Measurements from ENCODE around the gene ZNF385B. TPM values are rescaled to one million over a fixed set of nuclear protein-coding genes. Genes with fewer than 3 reads are reported as not detected.
"Not testable (repeated sequence)": the region's sequence is repeated elsewhere in the genome, so short reads cannot be mapped to it uniquely, and the experiment has no call there.

Gene ZNF385B
- total RNA-seq, 2 donors from 2014 or later: not detected

DNA sequence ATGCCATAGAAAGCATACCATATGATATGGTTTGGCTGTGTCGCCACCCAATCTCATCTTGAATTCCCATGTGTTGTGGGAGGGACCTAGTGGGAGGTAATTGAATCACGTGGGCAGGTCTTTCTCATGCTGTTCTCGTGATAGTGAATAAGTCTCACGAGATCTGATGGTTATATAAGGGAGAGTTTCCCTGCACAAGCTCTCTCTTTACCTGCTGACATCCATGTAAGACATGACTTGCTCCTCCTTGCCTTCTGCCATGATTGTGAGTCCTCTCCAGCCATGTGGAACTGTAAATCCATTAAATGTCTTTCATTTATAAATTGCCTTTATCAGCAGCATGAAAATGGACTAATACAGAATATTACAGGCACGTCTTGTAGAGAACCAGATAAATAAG lies 403.3 kb downstream of the ZNF385B start:
- DNase-seq; H3K36me3 Mint-ChIP-seq (ENCODE audit: low read depth); H3K9me3 ChIP-seq (ENCODE audit: control insufficient read depth, low read length, poor library complexity, severe bottlenecking); H3K27ac Mint-ChIP-seq; ATAC-seq; H3K4me3 Mint-ChIP-seq; H3K4me1 Mint-ChIP-seq; H3K27me3 Mint-ChIP-seq: not testable (repeated sequence)

DNA sequence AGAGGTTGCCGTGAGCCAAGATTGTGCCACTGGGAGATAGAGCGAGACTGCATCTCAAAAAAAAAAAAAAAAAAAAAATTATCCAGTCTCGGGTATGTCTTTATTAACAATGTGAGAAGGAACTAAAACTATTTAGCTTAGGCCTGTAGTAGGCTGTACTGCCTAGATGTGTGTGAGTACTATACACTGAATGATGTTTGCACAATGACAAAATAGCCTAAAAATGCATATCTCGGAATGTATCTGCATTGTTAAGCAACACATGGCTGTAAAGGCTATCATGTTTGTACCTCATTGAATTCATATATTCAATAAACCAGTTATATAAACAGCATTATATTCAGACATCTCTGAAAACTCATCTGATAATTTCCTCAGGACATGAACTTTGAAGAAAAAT lies 405.6 kb downstream of the ZNF385B start:
- ATAC-seq (no peak), DNase-seq (no peak)
- no peak overlapping the region for H3K27ac Mint-ChIP-seq
- no peaks in the 10 kb centered on the region for H3K27me3 Mint-ChIP-seq
- no peaks in the 10 kb centered on the region for H3K36me3 Mint-ChIP-seq (ENCODE audit: low read depth)
- no peaks in the 10 kb centered on the region for H3K4me1 Mint-ChIP-seq
- H3K4me3 Mint-ChIP-seq: no peak overlapping the region
- no peaks in the 10 kb centered on the region for H3K9me3 ChIP-seq (ENCODE audit: control insufficient read depth, low read length, poor library complexity, severe bottlenecking)

DNA sequence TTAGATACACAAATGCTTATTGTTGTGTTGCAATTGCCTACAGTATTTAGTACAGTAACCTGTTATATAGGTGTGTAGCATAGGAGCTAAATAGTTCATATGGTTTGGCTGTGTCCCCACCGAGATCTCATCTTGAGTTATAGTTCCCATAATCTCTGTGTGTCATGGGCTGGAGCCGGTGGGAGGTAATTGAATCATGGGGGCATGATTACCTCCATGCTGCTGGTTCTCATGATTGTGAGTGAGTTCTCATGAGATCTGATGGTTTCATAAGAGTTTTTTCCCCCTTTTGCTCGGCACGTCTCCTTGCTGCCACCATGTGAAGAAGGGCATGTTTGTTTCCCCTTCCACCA lies 406.3 kb downstream of the ZNF385B start:
- DNase-seq: no peak
- Mint-ChIP-seq H3K36me3 (ENCODE audit: low read depth) (no peaks in the 10 kb centered on the region), H3K4me3 (no peak overlapping the region), H3K27me3 (no peaks in the 10 kb centered on the region), H3K27ac (no peak overlapping the region), H3K4me1 (no peaks in the 10 kb centered on the region)
- ATAC-seq: no peak
- no peaks in the 10 kb centered on the region for H3K9me3 ChIP-seq (ENCODE audit: control insufficient read depth, low read length, poor library complexity, severe bottlenecking)

DNA sequence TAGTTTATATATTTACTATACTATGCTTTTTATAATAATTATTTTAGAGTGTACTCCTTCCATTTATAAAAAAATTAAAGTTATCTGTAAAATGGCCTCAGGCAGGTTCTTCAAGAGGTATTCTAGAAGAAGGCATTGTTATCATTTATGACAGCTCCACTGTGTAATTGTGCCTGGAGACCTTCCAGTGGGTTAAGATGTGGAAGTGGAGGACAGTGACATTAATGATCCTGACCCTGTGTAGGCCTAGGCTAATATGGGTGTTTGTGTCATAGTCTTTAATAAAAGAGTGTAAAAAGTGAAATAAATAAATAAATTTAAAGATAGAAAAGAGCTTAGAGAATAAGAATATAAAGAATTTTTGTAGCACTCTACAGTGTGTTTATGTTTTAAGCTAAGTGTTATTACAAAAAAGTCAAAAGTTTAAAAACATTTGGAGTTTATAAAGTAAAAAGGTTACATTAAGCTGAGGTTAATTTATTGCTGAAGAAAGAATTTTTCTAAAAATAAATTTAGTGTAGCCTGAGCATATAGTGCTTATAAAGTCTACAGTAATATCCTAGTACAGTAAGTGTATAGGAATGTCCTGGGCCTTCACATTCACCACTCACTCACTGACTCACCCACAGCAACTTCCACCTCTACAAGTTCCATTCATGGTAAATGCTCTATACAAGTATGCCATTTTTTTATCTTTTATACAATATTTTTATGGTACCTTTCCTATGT lies 406.8 kb downstream of the ZNF385B start:
- Mint-ChIP-seq H3K4me1 (no peaks in the 10 kb centered on the region), H3K36me3 (ENCODE audit: low read depth) (no peaks in the 10 kb centered on the region), H3K4me3 (no peak overlapping the region), H3K27ac (no peak overlapping the region), H3K27me3 (no peaks in the 10 kb centered on the region)
- DNase-seq (no peak), ATAC-seq (no peak)
- H3K9me3 ChIP-seq (ENCODE audit: control insufficient read depth, low read length, poor library complexity, severe bottlenecking): no peaks in the 10 kb centered on the region

DNA sequence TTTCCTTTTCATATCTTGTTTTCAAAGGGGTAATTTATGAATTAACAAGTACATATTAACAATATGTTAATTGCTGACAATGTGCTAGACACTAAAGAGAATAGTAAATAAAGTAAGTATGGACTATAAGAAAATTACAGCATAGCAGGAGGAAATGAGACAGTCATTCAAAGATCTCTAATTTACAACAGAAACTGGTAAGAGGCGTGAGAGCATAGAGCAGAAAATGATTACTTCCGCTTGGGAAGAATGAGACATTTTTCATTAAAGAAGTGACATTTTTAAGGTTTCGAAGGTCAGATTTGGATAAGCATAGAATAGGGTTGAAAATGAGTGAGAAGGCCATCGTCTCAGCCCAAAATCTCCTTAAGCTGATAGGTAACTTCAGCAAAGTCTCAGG lies 412.4 kb downstream of the ZNF385B start:
- no peak overlapping the region for H3K4me3 Mint-ChIP-seq
- H3K36me3 Mint-ChIP-seq (ENCODE audit: low read depth): no peaks in the 10 kb centered on the region
- no peaks in the 10 kb centered on the region for H3K9me3 ChIP-seq (ENCODE audit: control insufficient read depth, low read length, poor library complexity, severe bottlenecking)
- H3K27me3 Mint-ChIP-seq: peaks cover 6% of the 10 kb centered on the region
- no peaks in the 10 kb centered on the region for H3K4me1 Mint-ChIP-seq
- no peak overlapping the region for H3K27ac Mint-ChIP-seq
- no peak for DNase-seq
- ATAC-seq: no peak

DNA sequence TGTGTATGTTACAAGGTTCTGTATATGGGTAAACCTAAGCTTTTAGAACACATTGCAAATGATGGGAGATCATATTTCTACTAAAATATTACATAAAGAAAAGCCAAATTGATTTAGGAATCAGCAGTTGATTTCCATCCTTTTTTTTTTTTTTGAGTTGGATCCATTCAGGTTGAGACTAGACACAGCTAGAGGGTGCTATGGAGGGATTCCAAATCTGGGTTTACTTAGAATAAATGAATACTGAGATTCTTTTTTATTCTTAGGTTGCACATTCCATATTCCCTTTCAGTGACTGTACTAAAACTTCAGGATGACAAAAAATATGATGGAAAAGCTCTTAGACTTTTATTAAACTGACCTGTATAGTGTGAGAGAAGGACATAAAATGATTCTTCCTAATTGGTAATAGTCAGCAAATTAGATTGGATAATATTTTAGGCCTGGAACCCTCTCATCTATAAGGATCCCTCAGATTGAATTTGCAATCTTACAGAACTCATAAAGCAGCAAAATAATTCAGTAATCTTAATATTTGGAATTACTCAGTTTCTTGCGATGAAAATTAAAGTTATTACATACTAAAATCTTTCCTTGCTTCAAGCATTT lies 413.5 kb downstream of the ZNF385B start:
- Mint-ChIP-seq H3K4me3 (no peak overlapping the region), H3K36me3 (ENCODE audit: low read depth) (no peaks in the 10 kb centered on the region), H3K27me3 (peaks cover 10% of the 10 kb centered on the region), H3K4me1 (no peaks in the 10 kb centered on the region), H3K27ac (no peak overlapping the region)
- DNase-seq (no peak), ATAC-seq (no peak)
- H3K9me3 ChIP-seq (ENCODE audit: control insufficient read depth, low read length, poor library complexity, severe bottlenecking): no peaks in the 10 kb centered on the region

DNA sequence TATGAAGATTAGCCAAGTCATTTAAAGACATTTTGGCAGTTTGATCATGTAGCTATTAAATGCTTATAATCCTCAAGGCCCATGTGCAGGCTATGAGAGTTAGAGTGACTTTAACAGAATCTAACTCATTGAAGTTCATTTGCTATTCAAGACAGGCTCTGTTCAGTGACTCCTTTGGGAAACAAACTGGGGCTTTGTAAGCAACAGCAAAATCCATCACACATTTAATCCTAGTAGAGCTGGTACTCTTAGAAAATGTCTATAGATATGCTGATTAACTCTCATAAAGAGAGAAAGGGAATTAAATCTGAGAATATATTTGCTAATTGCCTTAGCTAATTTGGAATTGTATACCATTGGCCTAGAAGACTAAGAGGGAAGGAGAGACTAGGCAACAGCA lies 414.0 kb downstream of the ZNF385B start:
- Mint-ChIP-seq H3K27me3 (peaks cover 12% of the 10 kb centered on the region), H3K36me3 (ENCODE audit: low read depth) (no peaks in the 10 kb centered on the region), H3K27ac (no peak overlapping the region), H3K4me3 (no peak overlapping the region), H3K4me1 (no peaks in the 10 kb centered on the region)
- no peaks in the 10 kb centered on the region for H3K9me3 ChIP-seq (ENCODE audit: control insufficient read depth, low read length, poor library complexity, severe bottlenecking)
- no peak for ATAC-seq
- DNase-seq: no peak

DNA sequence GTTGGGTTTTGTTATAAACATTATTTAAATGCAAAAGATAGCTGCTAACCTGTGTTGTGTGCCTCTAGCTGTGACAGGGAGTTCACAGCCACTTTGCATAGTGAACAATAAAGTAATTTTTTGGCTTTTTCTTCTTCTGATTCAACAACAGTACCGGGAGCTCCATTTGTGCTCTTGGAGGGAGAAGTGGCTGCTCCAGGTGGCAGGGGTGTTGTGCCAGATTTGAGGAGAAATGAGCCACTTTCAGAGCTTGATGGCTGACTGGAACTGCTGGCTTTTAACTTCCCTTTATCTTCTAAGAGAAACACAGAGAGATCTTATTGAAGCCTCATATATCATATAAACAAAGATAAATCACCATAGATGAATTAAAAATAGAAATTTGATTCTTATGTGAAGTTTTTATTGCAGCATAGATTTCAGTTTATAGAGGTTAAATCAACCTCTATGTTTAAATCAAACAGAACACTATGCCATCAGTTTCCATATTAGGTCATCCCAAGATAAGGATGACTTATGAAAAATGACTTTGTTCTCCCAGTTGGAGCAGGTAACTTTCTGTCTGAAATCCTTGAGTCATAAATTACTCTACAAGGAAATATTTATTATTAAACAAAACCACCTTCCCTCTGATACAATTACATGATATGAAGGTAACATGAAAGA lies 414.8 kb downstream of the ZNF385B start:
- peaks cover 12% of the 10 kb centered on the region for H3K27me3 Mint-ChIP-seq
- no peaks in the 10 kb centered on the region for H3K36me3 Mint-ChIP-seq (ENCODE audit: low read depth)
- no peak overlapping the region for H3K27ac Mint-ChIP-seq
- H3K9me3 ChIP-seq (ENCODE audit: control insufficient read depth, low read length, poor library complexity, severe bottlenecking): no peaks in the 10 kb centered on the region
- DNase-seq (no peak), ATAC-seq (no peak)
- H3K4me1 Mint-ChIP-seq: no peaks in the 10 kb centered on the region
- no peak overlapping the region for H3K4me3 Mint-ChIP-seq

DNA sequence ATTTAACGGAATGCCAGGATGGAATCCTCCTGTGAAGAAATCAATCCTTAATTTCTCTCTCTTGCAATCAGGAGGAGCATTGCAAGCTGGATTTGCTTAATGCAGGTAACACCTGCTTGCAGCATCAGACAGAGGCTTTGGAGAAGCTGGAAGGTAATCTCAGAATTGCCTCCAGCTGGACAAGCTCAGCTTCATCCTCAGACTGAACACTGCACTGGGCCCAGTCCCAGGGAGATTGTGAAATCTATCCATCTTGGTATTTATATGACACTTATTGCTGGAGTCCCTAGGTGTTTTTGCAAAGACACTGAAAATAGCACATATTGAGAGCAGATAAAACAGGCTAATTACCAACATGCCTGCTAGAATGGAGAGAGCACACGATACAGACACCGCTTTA lies 417.4 kb downstream of the ZNF385B start:
- no peak for ATAC-seq
- peaks cover 12% of the 10 kb centered on the region for H3K27me3 Mint-ChIP-seq

DNA sequence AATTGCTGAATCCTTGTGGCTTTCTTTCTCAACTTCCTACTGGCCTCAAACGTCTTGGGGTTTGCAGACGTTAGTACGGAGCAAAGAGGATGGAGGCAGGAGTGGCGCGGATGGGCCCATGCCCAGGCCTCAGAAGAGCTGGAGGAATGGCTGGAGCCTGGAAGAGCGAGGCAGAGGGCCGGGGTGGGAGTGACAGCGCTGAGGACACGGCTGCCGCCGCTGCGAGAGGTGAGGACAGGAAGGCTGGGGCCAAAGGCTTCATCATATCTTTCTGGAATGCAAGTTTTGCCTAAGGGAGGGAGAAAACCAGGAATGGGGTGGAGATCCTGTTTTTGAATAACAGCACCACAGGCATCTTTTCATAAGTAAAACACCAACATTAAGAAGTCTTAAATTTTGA lies 418.2 kb downstream of the ZNF385B start:
- peaks cover 12% of the 10 kb centered on the region for H3K27me3 Mint-ChIP-seq
- peak overlapping the region; percentile 2 for H3K4me3 Mint-ChIP-seq
- no peak for DNase-seq
- H3K9me3 ChIP-seq (ENCODE audit: control insufficient read depth, low read length, poor library complexity, severe bottlenecking): no peaks in the 10 kb centered on the region
- H3K27ac Mint-ChIP-seq: no peak overlapping the region
- ATAC-seq: no peak
- no peaks in the 10 kb centered on the region for H3K36me3 Mint-ChIP-seq (ENCODE audit: low read depth)
- H3K4me1 Mint-ChIP-seq: no peaks in the 10 kb centered on the region

More for the DNA sequence above, 417.4 kb downstream of the ZNF385B start:
- DNase-seq: no peak
- no peaks in the 10 kb centered on the region for H3K9me3 ChIP-seq (ENCODE audit: control insufficient read depth, low read length, poor library complexity, severe bottlenecking)
- no peaks in the 10 kb centered on the region for H3K4me1 Mint-ChIP-seq
- no peaks in the 10 kb centered on the region for H3K36me3 Mint-ChIP-seq (ENCODE audit: low read depth)
- no peak overlapping the region for H3K27ac Mint-ChIP-seq
- no peak overlapping the region for H3K4me3 Mint-ChIP-seq

DNA sequence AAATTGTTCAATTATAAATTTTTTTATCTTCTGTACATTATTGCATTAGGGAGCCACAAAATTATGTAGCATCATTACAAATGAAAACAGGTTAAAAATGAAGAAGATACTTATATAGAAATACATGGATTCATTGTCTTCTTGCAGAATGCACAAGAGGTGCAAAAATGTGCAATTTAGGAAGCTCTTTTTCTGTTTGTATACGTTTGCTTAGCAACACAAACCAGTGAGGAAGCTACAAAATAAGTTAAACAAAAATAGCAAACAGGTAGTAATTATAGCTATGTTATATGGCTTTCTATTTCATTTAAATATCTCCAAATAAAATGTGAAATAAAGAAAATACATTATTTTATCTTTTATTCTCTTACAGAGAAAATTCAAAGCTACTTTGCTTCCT lies 419.2 kb downstream of the ZNF385B start:
- H3K36me3 Mint-ChIP-seq (ENCODE audit: low read depth): no peaks in the 10 kb centered on the region
- H3K4me1 Mint-ChIP-seq: no peaks in the 10 kb centered on the region
- H3K27me3 Mint-ChIP-seq: peaks cover 12% of the 10 kb centered on the region
- ATAC-seq: no peak
- H3K4me3 Mint-ChIP-seq: no peak overlapping the region
- H3K9me3 ChIP-seq (ENCODE audit: control insufficient read depth, low read length, poor library complexity, severe bottlenecking): no peaks in the 10 kb centered on the region
- no peak for DNase-seq
- H3K27ac Mint-ChIP-seq: no peak overlapping the region

DNA sequence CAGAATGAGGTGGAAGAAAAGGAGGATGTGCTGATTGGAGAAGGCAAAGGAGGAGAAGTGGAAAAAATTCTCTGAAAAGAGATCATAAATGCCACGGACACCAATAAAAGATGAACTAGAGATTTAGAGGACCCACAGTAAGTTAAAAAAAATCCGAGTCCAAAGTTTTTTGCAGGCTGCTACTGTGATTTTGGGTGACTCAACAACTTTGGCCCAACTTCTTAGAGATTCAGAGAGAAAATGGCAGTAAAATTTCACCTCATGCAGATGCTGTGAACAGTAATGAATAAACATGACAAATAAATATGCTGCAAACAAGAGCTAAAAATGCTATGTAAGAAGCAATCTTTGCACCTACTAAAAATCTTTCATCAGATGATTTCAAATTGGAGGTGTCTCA lies 419.9 kb downstream of the ZNF385B start:
- Mint-ChIP-seq H3K4me3 (no peak overlapping the region), H3K27me3 (peaks cover 12% of the 10 kb centered on the region), H3K27ac (peak overlapping the region; percentile 17), H3K36me3 (ENCODE audit: low read depth) (no peaks in the 10 kb centered on the region), H3K4me1 (no peaks in the 10 kb centered on the region)
- H3K9me3 ChIP-seq (ENCODE audit: control insufficient read depth, low read length, poor library complexity, severe bottlenecking): no peaks in the 10 kb centered on the region
- DNase-seq (no peak), ATAC-seq (no peak)

DNA sequence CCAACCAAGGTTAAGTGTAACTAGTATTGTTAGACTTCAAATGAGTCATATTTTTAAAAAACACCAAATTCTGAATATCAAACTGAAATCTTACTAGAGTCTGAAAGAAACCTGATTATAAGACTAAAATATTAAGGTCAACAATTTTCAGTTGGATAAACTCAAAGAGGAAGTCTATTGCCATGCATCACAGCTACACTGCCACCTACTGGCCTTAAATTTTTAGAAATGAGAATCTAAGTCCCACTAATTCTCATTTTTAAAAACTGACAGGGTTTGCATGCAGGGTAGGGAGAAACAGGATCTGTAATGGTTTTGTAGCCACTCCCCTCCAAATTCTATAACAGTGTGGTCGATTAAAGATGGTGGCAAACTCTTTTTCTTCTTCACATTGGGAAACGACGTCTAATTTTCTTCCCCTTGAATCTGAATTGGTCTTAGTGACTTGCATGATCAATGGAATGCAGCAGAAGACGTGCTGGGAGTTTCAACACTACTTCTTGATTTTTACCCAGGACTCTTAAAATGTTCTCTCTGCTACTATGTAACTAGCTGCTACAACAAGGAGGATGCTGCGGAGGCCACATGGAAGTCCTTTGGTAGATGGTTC lies 420.7 kb downstream of the ZNF385B start:
- Mint-ChIP-seq H3K27ac (no peak overlapping the region), H3K4me3 (no peak overlapping the region), H3K4me1 (no peaks in the 10 kb centered on the region), H3K27me3 (peaks cover 12% of the 10 kb centered on the region), H3K36me3 (ENCODE audit: low read depth) (no peaks in the 10 kb centered on the region)
- DNase-seq (no peak), ATAC-seq (no peak)
- no peaks in the 10 kb centered on the region for H3K9me3 ChIP-seq (ENCODE audit: control insufficient read depth, low read length, poor library complexity, severe bottlenecking)

All from T-helper 17 cell (primary cell).